ENCODE results near the gene RNASE7. TPM values are rescaled to one million over a fixed set of nuclear protein-coding genes. Genes with fewer than 3 reads are reported as not detected.
"Not testable (repeated sequence)": the region's sequence is repeated elsewhere in the genome, so short reads cannot be mapped to it uniquely, and the experiment has no call there.

RNASE7 gene
- total and polyA plus RNA-seq, 3 experiments from 2014 or later: not detected

GRCh38 chr14:21001218-21001617, 40.9 kb upstream of the RNASE7 start:
- H3K36me3 Mint-ChIP-seq: peaks cover under 1 to 16% (median 10%) of the 10 kb centered on the region in 3 donors
- no peak overlapping the region for H3K27ac Mint-ChIP-seq
- ChIA-PET POLR2A (no interaction called here), CTCF (interaction anchor here (1.0 to 2.3 kb wide), 3 partner anchors 14 to 92 kb away, joined by 3 to 12 read pairs (median 6); no protein-coding TSS in a partner anchor)
- Histone ChIP-seq H3K27ac (ENCODE audit: low read depth, low read length) (no peak overlapping the region), H3K36me3 (ENCODE audit: insufficient read depth, low read length) (peaks cover 4% of the 10 kb centered on the region), H3K9me3 (ENCODE audit: low read length) (no peaks in the 10 kb centered on the region), H3K4me3 (ENCODE audit: low read length) (no peak overlapping the region), H3K4me1 (ENCODE audit: insufficient read depth, low read length) (peaks cover 7% of the 10 kb centered on the region), H3K27me3 (ENCODE audit: insufficient read depth, low read length, poor library complexity, severe bottlenecking) (no peaks in the 10 kb centered on the region)
- no peaks in the 10 kb centered on the region for H3K4me1 Mint-ChIP-seq
- no peak overlapping the region for H3K4me3 Mint-ChIP-seq
- H3K27me3 Mint-ChIP-seq: peaks cover 0 to 3% of the 10 kb centered on the region in 2 donors
- H3K9me3 Mint-ChIP-seq: no peaks in the 10 kb centered on the region
- no peak for DNase-seq

DNA sequence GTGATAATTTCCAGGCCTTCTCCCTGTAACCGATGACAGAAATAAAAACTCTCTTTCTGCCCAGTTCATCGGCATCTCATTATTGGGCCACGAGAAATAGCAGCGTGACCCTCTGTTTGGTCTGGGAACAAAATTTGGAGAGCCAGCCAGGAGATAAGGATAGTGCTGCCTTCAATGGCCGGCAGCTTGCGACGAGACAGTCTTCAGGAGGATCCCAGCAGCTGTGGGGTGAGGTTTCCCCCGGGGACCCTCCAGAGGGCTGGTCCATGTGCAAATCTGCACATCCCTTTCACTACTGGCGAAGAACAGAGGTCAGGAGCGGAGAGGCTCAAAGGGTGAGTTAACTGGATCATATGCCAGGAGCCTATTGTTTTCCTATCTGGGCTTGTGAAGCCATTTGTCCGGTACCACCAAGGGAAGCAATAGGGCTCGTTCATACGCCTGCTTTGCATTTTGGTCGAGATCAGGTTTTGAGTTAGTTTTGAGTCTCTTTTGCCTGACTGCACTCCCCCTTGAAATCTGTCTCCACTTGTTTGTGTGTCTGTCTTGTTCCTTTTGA, 38.3 kb upstream of the RNASE7 start:
- Histone ChIP-seq H3K36me3 (ENCODE audit: insufficient read depth, low read length) (no peaks in the 10 kb centered on the region), H3K4me1 (ENCODE audit: insufficient read depth, low read length) (no peaks in the 10 kb centered on the region), H3K27ac (ENCODE audit: low read depth, low read length) (no peak overlapping the region), H3K4me3 (ENCODE audit: low read length) (no peak overlapping the region), H3K27me3 (ENCODE audit: insufficient read depth, low read length, poor library complexity, severe bottlenecking) (no peaks in the 10 kb centered on the region), H3K9me3 (ENCODE audit: low read length) (no peaks in the 10 kb centered on the region)
- peaks cover 0 to 3% (median 0%) of the 10 kb centered on the region in 3 donors for H3K36me3 Mint-ChIP-seq
- POLR2A ChIA-PET: no interaction called here
- no peak overlapping the region for H3K27ac Mint-ChIP-seq
- no peaks in the 10 kb centered on the region for H3K9me3 Mint-ChIP-seq
- H3K4me3 Mint-ChIP-seq: no peak overlapping the region
- CTCF ChIA-PET: interaction anchor here (0.9 to 3.1 kb wide), 2 partner anchors 11 to 89 kb away, joined by 3 to 23 read pairs; no protein-coding TSS in a partner anchor
- H3K27me3 Mint-ChIP-seq: peaks cover 3 to 6% of the 10 kb centered on the region in 2 donors
- no peaks in the 10 kb centered on the region for H3K4me1 Mint-ChIP-seq
- no peak for DNase-seq

DNA sequence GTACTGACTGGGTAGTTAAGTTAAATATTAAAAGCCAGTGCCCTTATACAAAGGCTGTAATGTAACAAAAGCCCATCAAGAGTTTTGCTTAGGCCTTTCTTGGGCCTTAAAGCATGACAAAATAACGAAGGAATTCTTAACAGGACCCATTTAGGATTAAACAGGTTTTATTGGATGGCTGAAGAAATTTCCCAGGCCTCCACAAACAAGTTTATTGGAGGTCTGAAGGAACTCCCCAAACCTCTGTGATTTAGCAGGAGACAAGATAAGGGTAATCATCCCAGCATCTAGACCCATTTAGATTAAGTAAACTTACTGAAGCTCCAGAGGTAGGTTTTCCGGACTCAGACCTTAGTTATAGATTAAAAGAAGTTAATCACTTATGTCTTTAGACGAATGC, 32.4 kb upstream of the RNASE7 start:
- H3K9me3 Mint-ChIP-seq; H3K27me3 ChIP-seq (ENCODE audit: insufficient read depth, low read length, poor library complexity, severe bottlenecking); H3K36me3 ChIP-seq (ENCODE audit: insufficient read depth, low read length); H3K36me3 Mint-ChIP-seq; H3K4me3 Mint-ChIP-seq; H3K4me3 ChIP-seq (ENCODE audit: low read length); POLR2A ChIA-PET; H3K27ac ChIP-seq (ENCODE audit: low read depth, low read length); DNase-seq; H3K9me3 ChIP-seq (ENCODE audit: low read length); H3K27ac Mint-ChIP-seq; H3K4me1 ChIP-seq (ENCODE audit: insufficient read depth, low read length); H3K4me1 Mint-ChIP-seq: not testable (repeated sequence)
- CTCF ChIA-PET: interaction anchor here (1.2 to 12.0 kb wide), 3 partner anchors 31 to 85 kb away, joined by 3 to 152 read pairs (median 7); partner anchors contain the start of gene ZNF219
- peaks cover 11 to 29% of the 10 kb centered on the region in 2 donors for H3K27me3 Mint-ChIP-seq

GRCh38 chr14:21011136-21011535, 31.0 kb upstream of the RNASE7 start:
- Histone ChIP-seq H3K27ac (ENCODE audit: low read depth, low read length) (no peak overlapping the region), H3K27me3 (ENCODE audit: insufficient read depth, low read length, poor library complexity, severe bottlenecking) (no peaks in the 10 kb centered on the region), H3K4me1 (ENCODE audit: insufficient read depth, low read length) (no peaks in the 10 kb centered on the region), H3K36me3 (ENCODE audit: insufficient read depth, low read length) (no peaks in the 10 kb centered on the region), H3K4me3 (ENCODE audit: low read length) (no peak overlapping the region), H3K9me3 (ENCODE audit: low read length) (no peaks in the 10 kb centered on the region)
- ChIA-PET POLR2A (no interaction called here), CTCF (interaction anchor here (8.8 to 12.0 kb wide), 3 partner anchors 29 to 94 kb away, joined by 133 to 201 read pairs (median 152); partner anchors contain the start of genes RNASE7, TMEM253 and ZNF219)
- Mint-ChIP-seq H3K4me3 (no peak overlapping the region), H3K4me1 (no peaks in the 10 kb centered on the region), H3K36me3 (no peaks in the 10 kb centered on the region), H3K9me3 (no peaks in the 10 kb centered on the region), H3K27me3 (peaks cover 11 to 29% of the 10 kb centered on the region in 2 donors), H3K27ac (no peak overlapping the region)
- no peak for DNase-seq

DNA sequence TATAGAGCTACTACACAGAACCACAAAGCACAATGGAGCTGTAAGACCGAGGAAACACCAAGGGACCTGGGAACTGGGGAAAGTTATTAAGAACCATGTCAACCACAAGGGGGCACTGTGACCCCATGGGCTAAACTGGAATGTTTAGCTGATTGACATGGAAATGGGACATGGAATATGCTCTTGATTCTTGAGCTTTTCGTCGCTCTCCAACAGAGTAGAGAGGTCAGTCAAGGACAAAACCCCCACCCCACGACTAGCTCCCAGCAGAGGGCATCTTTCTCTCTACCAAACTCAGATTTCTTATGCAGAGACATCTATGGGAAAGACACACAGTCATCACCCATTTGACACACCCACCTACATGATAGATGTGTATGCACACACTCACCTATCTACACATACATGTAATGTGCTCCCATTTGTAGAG, 27.4 kb upstream of the RNASE7 start:
- peak overlapping the region in 1 of 8 donors; percentile 8 for H3K27ac Mint-ChIP-seq
- Histone ChIP-seq H3K4me3 (ENCODE audit: low read length) (no peak overlapping the region), H3K36me3 (ENCODE audit: insufficient read depth, low read length) (no peaks in the 10 kb centered on the region), H3K9me3 (ENCODE audit: low read length) (no peaks in the 10 kb centered on the region), H3K27me3 (ENCODE audit: insufficient read depth, low read length, poor library complexity, severe bottlenecking) (no peaks in the 10 kb centered on the region), H3K27ac (ENCODE audit: low read depth, low read length) (no peak overlapping the region), H3K4me1 (ENCODE audit: insufficient read depth, low read length) (no peaks in the 10 kb centered on the region)
- ChIA-PET CTCF (interaction anchor here (0.9 to 12.0 kb wide), 31 partner anchors 9 to 122 kb away, joined by 3 to 201 read pairs (median 6); partner anchors contain the start of genes ARHGEF40, NDRG2, RNASE13 and RNASE7), POLR2A (interaction anchor here (0.6 to 2.1 kb wide), 4 partner anchors 25 to 89 kb away, joined by 3 to 11 read pairs (median 4); no protein-coding TSS in a partner anchor)
- no peaks in the 10 kb centered on the region for H3K9me3 Mint-ChIP-seq
- no peak overlapping the region for H3K4me3 Mint-ChIP-seq
- DNase-seq: peak; percentile 66 to 86 (median 75)
- H3K36me3 Mint-ChIP-seq: peaks cover 0 to 25% (median 5%) of the 10 kb centered on the region in 3 donors
- no peaks in the 10 kb centered on the region for H3K4me1 Mint-ChIP-seq
- peaks cover 14 to 23% of the 10 kb centered on the region in 2 donors for H3K27me3 Mint-ChIP-seq

DNA sequence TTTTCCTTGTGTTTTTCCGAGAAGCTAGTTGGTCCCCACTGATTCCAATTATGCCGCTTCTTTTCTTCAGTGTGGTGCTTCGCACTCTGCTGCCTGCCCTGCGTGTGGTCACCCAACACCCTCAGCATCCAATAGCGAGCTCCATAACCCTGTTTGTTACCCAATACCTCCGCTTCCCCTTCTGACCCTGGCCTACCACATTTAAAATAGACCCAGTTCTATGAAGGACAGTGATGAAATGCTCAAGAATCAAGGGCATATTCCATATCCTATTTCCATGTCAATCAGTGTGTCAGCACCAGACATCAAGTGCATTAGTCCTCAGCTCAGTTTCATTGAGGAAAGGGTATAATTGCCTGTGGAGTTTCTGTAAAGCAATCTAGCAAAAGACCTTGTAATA, 26.9 kb upstream of the RNASE7 start:
- peaks cover 14 to 23% of the 10 kb centered on the region in 2 donors for H3K27me3 Mint-ChIP-seq

GRCh38 chr14:21016413-21017190, 25.6 kb upstream of the RNASE7 start:
- Mint-ChIP-seq H3K36me3 (peaks cover 0 to 38% (median 7%) of the 10 kb centered on the region in 3 donors), H3K4me1 (no peaks in the 10 kb centered on the region), H3K27ac (no peak overlapping the region), H3K4me3 (peak overlapping the region in 1 of 7 donors; percentile 27), H3K9me3 (no peaks in the 10 kb centered on the region), H3K27me3 (peaks cover 14 to 21% of the 10 kb centered on the region in 2 donors)
- Histone ChIP-seq H3K27me3 (ENCODE audit: insufficient read depth, low read length, poor library complexity, severe bottlenecking) (no peaks in the 10 kb centered on the region), H3K9me3 (ENCODE audit: low read length) (no peaks in the 10 kb centered on the region), H3K27ac (ENCODE audit: low read depth, low read length) (no peak overlapping the region), H3K36me3 (ENCODE audit: insufficient read depth, low read length) (no peaks in the 10 kb centered on the region), H3K4me1 (ENCODE audit: insufficient read depth, low read length) (no peaks in the 10 kb centered on the region), H3K4me3 (ENCODE audit: low read length) (no peak overlapping the region)
- no peak for DNase-seq
- POLR2A ChIA-PET: interaction anchor here (2.1 kb wide), 1 partner anchor 88 kb away, joined by 11 read pairs; no protein-coding TSS in a partner anchor
- CTCF ChIA-PET: interaction anchor here (0.6 to 12.0 kb wide), 10 partner anchors 12 to 106 kb away, joined by 3 to 201 read pairs (median 14); partner anchors contain the start of genes RNASE13, RNASE7, TMEM253 and ZNF219

More for the DNA sequence above, 26.9 kb upstream of the RNASE7 start:
- CTCF ChIA-PET: interaction anchor here (1.0 to 12.0 kb wide), 28 partner anchors 9 to 121 kb away, joined by 3 to 201 read pairs (median 10); partner anchors contain the start of genes ARHGEF40, NDRG2, RNASE13 and RNASE7
- Histone ChIP-seq H3K27ac (ENCODE audit: low read depth, low read length) (no peak overlapping the region), H3K36me3 (ENCODE audit: insufficient read depth, low read length) (no peaks in the 10 kb centered on the region), H3K9me3 (ENCODE audit: low read length) (no peaks in the 10 kb centered on the region), H3K4me3 (ENCODE audit: low read length) (no peak overlapping the region), H3K27me3 (ENCODE audit: insufficient read depth, low read length, poor library complexity, severe bottlenecking) (no peaks in the 10 kb centered on the region), H3K4me1 (ENCODE audit: insufficient read depth, low read length) (no peaks in the 10 kb centered on the region)
- POLR2A ChIA-PET: interaction anchor here (0.8 to 2.1 kb wide), 3 partner anchors 25 to 89 kb away, joined by 3 to 11 read pairs (median 6); no protein-coding TSS in a partner anchor
- H3K36me3 Mint-ChIP-seq: peaks cover 0 to 26% (median 5%) of the 10 kb centered on the region in 3 donors
- H3K9me3 Mint-ChIP-seq: no peaks in the 10 kb centered on the region
- H3K27ac Mint-ChIP-seq: no peak overlapping the region
- no peaks in the 10 kb centered on the region for H3K4me1 Mint-ChIP-seq
- H3K4me3 Mint-ChIP-seq: no peak overlapping the region
- DNase-seq: no peak
